OCI-LY7 (cell line): ENCODE data around the gene JPH3.

Source experiments
- EZH2phosphoT487 ChIP-seq: fragments of 200-600 bp; sonication (generic); IDR thresholded peaks from 2 replicates; pipeline ENCODE4 v1.6.1; 2018; ENCODE audit warnings: low read depth, borderline replicate concordance, mild to moderate bottlenecking, mixed run types, antibody characterized with exemption, low read length, moderate library complexity, mixed read lengths
- TF ChIP-seq, protein P1 (sequence below): fragments of 200-600 bp; sonication (generic); conservative IDR thresholded peaks from 2 replicates; pipeline ENCODE4 v1.5.1; 2014; ENCODE audit warnings: mild to moderate bottlenecking, antibody characterized with exemption, low read length, moderate library complexity, mixed read lengths

DNA sequence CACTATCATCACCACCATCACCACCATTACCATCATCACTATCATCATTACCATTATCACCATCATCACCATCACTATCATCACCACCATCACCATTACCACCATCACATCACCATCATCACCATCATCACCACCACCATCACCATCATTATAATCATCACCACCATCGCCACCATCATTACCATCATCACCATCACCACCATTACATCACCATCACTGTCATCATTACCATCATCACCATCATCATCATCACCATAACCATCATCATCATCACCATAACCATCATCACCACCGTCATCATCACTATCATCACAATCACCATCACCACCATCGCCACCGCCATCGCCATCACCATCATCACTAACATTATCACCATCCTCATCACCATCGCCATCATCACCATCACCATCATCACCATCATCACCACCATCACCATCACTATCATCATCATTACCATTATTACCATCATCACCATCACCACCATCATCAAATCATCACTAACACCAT lies 4.9 kb upstream of the JPH3 start:
- TF ChIP-seq EZH2phosphoT487 = no peak
- TF ChIP-seq, protein P1, sequence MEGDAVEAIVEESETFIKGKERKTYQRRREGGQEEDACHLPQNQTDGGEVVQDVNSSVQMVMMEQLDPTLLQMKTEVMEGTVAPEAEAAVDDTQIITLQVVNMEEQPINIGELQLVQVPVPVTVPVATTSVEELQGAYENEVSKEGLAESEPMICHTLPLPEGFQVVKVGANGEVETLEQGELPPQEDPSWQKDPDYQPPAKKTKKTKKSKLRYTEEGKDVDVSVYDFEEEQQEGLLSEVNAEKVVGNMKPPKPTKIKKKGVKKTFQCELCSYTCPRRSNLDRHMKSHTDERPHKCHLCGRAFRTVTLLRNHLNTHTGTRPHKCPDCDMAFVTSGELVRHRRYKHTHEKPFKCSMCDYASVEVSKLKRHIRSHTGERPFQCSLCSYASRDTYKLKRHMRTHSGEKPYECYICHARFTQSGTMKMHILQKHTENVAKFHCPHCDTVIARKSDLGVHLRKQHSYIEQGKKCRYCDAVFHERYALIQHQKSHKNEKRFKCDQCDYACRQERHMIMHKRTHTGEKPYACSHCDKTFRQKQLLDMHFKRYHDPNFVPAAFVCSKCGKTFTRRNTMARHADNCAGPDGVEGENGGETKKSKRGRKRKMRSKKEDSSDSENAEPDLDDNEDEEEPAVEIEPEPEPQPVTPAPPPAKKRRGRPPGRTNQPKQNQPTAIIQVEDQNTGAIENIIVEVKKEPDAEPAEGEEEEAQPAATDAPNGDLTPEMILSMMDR = no peak
